GM12864 (cell line): ENCODE results near the gene ASMT.
"Not testable (repeated sequence)": the region's sequence is repeated elsewhere in the genome, so short reads cannot be mapped to it uniquely, and the experiment has no call there.

ENCODE experiments used
- DNase-seq: peaks from one replicate; pipeline ENCODE4 v3.0.0-alpha.2; 2011; ENCODE audit warnings: low read depth
- H3K4me3 ChIP-seq: 2 replicates; pipeline ENCODE4 v1.5.1; 2011; ENCODE audit warnings: mild to moderate bottlenecking, low read depth, low read length, control low read depth
- CTCF ChIP-seq: IDR thresholded peaks from 2 replicates; pipeline ENCODE4 v1.5.1; 2011; ENCODE audit warnings: low read depth, mild to moderate bottlenecking, moderate library complexity, low read length, control low read depth, inconsistent platforms; ENCODE audit errors: missing control alignments

ASMT gene

GRCh38 chrX:1614927-1615326 is at the start of gene ASMT:
TSS of gene ASMT (plus strand) at chrX:1615059. CDS start at chrX:1615200, 141 bp downstream.
- DNase-seq = no peak
- TF ChIP-seq CTCF = no peak
- no peak within 1 kb of the TSS for H3K4me3 ChIP-seq

- not testable (repeated sequence) for DNase-seq, H3K4me3 ChIP-seq
These were observed 40.7 kb upstream of the ASMT start for GRCh38 chrX:1574181-1574580.

GRCh38 chrX:1576201-1576992 is 38.5 kb upstream of the ASMT start:
- H3K4me3 ChIP-seq = no peak overlapping the region
- TF ChIP-seq CTCF = no peak
- no peak for DNase-seq

- no peak for TF ChIP-seq CTCF
- no peak for DNase-seq
- H3K4me3 ChIP-seq = no peak overlapping the region
These were observed 37.0 kb upstream of the ASMT start for GRCh38 chrX:1577845-1578244.

GRCh38 chrX:1578511-1579173 is 36.2 kb upstream of the ASMT start:
- H3K4me3 ChIP-seq = no peak overlapping the region
- no peak for DNase-seq
- TF ChIP-seq CTCF = no peak

- peak; percentile 93 for TF ChIP-seq CTCF
- no peak for DNase-seq
- H3K4me3 ChIP-seq = no peak overlapping the region
These were observed 33.7 kb upstream of the ASMT start for GRCh38 chrX:1581132-1581531.

- no peak for TF ChIP-seq CTCF
- peak; percentile 75 for DNase-seq
- H3K4me3 ChIP-seq = peak overlapping the region; percentile 28
These were observed 32.0 kb upstream of the ASMT start for GRCh38 chrX:1582686-1583437.
